GM10847 (cell line): ENCODE results near the gene SIGLEC1.

Source experiments
- POLR2A ChIP-seq: IDR thresholded peaks from 2 replicates; pipeline ENCODE4 v1.6.1; 2011; ENCODE audit not compliant: insufficient read length; ENCODE audit errors: extremely low read depth

SIGLEC1 gene

GRCh38 chr20:3702611-3703391, 9.6 kb downstream of the SIGLEC1 start:
- TF ChIP-seq POLR2A: no peak

DNA sequence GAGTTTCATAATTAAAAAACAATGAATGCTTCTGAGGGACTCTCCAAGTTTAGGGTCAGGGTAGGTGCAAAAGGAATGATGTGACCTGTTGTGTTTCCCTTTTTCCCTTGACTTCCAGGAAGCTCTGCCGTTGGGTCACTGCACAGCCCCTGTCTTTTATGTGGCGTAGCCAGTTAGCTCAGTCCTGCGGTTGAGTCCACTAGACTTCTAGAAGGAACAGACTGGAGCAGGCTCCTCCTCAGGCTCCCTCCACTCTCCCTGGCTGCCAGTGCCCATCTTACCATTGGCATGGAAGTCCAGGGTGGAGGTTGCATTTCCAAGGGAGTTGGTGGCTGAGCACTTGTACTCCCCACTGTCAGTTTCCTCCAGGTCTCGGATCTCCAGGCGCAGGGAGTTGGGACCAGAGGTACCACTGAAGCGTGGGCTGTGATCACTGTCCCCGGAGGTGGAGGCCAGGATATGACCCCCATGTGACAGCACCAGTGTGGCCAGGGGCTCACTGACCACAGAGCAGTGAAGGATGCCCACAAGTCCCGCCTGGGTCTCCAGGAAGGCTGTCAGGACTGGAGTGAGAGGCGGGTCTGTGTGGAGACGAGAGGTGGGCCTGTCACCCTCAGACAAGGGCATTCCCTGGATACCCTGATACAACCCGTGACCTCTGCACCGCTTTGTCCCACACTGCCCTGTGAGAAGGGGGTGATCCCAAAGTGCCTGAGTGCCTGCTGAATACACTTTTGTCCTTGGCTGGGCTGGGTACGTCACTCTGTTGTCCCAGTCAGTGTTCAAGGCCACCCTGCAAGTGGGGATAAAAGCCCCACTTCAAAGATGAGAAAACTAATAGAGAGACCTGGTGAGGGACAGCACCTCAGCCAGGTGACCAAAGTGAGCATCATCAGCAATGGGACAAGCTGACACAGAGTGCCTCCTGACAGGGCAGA, 11.1 kb downstream of the SIGLEC1 start:
- TF ChIP-seq POLR2A: no peak

GRCh38 chr20:3699037-3699436, 13.4 kb downstream of the SIGLEC1 start:
- no peak for TF ChIP-seq POLR2A

- TF ChIP-seq POLR2A: no peak
Observed at GRCh38 chr20:3698591-3699001, 13.8 kb downstream of the SIGLEC1 start.

GRCh38 chr20:3697588-3698305, 14.7 kb downstream of the SIGLEC1 start:
- no peak for TF ChIP-seq POLR2A

GRCh38 chr20:3696745-3697587, 15.4 kb downstream of the SIGLEC1 start:
- no peak for TF ChIP-seq POLR2A

GRCh38 chr20:3696200-3696599, 16.2 kb downstream of the SIGLEC1 start:
- TF ChIP-seq POLR2A: no peak

- TF ChIP-seq POLR2A: no peak
Observed at GRCh38 chr20:3694864-3695263, 17.5 kb downstream of the SIGLEC1 start.

- no peak for TF ChIP-seq POLR2A
Observed at GRCh38 chr20:3693376-3693775, 19.0 kb downstream of the SIGLEC1 start.

DNA sequence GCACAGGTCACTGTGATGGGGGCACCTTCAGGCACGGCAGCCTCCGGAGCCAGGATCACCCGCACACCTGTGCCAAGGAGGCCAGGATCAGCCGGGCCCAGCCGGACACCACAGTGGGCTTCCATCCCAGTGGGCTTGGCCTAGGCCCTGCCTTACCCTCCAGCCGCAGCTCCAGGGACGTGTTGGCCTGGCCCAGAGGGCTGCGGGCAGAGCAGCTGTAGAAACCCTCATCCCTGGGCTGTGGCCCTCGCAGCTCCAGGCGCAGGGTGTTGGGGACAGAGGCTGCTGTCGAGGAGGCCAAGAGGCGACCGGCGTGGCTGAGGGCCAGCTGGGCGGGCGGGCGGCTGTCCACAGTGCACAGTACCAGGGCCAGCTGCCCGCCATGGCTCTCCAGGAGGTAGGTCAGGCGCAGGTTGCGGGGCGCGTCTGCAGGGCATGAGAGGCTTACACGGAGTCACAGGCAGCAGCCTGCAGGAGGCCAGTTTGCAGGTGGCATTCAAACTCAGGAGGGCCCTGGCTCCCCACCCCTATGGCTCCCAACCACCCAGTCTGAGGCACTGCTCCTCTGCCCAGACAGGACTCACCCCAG, 19.6 kb downstream of the SIGLEC1 start:
- TF ChIP-seq POLR2A: no peak

GRCh38 chr20:3691897-3692296, 20.5 kb downstream of the SIGLEC1 start:
- no peak for TF ChIP-seq POLR2A

GRCh38 chr20:3691306-3691705, 21.1 kb downstream of the SIGLEC1 start:
- TF ChIP-seq POLR2A: no peak

GRCh38 chr20:3690413-3690812, 22.0 kb downstream of the SIGLEC1 start:
- no peak for TF ChIP-seq POLR2A

GRCh38 chr20:3689978-3690377, 22.4 kb downstream of the SIGLEC1 start:
- no peak for TF ChIP-seq POLR2A
